Endometrial microvascular endothelial cells (primary cell): ENCODE measurements around the gene TNP2. TPM values are rescaled to one million over a fixed set of nuclear protein-coding genes. Genes with fewer than 3 reads are reported as not detected.
"Not testable (repeated sequence)": the region's sequence is repeated elsewhere in the genome, so short reads cannot be mapped to it uniquely, and the experiment has no call there.

ENCODE experiments used
- in situ Hi-C: cut with HindIII; loops from 2 replicates; pipeline ENCODE4 v1.10.0; 2017; ENCODE audit warnings: low sequenced_read_pairs, low pct_unique_long_range_greater_than_20kb; ENCODE audit errors: inconsistent ontology term
- total RNA-seq: library from RNA; depleted of rRNA; stranded (reverse); fragments of >200 nt; gene quantifications from one replicate; pipeline ENCODE4 v1.2.3, GENCODE V29; 2015; ENCODE audit errors: inconsistent ontology term

Gene TNP2
- total RNA-seq, 1 donor from 2014 or later = not detected

GRCh38 chr16:11301645-11302501 lies 32.7 kb upstream of the TNP2 start:
- in situ Hi-C loops = no loop called here

GRCh38 chr16:11300560-11300892 lies 31.4 kb upstream of the TNP2 start:
- in situ Hi-C loops = no loop called here

DNA sequence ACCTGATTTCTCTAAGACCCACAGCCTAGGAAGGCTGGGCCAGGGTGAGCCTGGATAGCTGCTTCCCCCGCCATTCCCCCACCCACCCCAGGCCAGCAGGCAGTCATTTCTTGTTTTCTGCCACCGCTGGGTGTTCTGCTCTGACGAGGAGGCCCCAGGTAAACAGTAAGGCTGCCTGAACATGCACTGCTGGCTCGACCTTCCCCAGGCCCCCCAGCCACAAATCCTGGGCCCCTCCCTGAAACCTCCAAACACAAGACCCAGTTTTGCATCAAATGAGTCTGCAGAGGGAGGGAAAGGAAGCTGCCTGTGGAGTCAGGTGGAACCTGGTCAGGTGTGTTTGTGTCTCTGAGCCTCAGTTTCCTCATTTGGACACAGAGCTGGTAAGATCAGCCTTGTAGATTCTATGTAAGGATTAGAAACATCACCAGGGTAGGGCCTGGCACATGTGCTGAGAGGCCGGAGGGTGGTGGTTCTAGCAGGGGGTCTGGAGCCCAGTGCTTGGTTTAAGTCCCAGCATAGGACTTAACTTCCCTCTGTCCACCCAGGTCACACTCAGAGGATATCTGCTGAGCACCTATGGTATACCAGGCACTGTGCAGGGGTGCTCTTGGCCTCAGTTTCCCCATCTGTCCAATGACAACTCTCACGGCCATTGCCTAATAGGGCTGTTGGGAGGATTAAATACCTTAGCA lies 30.9 kb upstream of the TNP2 start:
- in situ Hi-C loops = no loop called here

- in situ Hi-C loops = not testable (repeated sequence)
Observed at GRCh38 chr16:11298950-11299547, 29.9 kb upstream of the TNP2 start.

GRCh38 chr16:11298143-11298900 lies 29.2 kb upstream of the TNP2 start:
- in situ Hi-C loops = no loop called here

GRCh38 chr16:11297492-11298142 lies 28.5 kb upstream of the TNP2 start:
- in situ Hi-C loops = no loop called here

- in situ Hi-C loops = no loop called here
Observed at GRCh38 chr16:11296706-11297491, 27.8 kb upstream of the TNP2 start.

- in situ Hi-C loops = no loop called here
Observed at GRCh38 chr16:11296351-11296705, 27.2 kb upstream of the TNP2 start.

DNA sequence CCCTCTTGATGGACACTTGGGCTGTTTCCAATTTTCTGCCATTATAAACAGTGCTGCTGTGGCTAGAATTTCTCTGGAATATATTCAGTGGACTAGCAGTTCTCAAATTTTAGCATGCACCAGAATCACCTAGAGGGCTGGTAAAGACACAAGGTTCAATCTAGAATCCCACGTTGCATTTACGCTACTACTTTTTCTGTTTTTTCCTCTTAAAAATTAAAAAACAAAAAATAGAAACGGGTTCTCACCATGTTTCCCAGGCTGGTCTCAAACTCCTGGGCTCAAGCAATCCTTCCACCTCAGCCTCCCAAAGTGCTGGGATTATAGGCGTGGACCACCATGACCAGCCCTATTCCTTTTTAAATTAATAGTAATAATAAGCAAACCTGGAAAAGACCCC lies 26.5 kb upstream of the TNP2 start:
- in situ Hi-C loops = no loop called here

DNA sequence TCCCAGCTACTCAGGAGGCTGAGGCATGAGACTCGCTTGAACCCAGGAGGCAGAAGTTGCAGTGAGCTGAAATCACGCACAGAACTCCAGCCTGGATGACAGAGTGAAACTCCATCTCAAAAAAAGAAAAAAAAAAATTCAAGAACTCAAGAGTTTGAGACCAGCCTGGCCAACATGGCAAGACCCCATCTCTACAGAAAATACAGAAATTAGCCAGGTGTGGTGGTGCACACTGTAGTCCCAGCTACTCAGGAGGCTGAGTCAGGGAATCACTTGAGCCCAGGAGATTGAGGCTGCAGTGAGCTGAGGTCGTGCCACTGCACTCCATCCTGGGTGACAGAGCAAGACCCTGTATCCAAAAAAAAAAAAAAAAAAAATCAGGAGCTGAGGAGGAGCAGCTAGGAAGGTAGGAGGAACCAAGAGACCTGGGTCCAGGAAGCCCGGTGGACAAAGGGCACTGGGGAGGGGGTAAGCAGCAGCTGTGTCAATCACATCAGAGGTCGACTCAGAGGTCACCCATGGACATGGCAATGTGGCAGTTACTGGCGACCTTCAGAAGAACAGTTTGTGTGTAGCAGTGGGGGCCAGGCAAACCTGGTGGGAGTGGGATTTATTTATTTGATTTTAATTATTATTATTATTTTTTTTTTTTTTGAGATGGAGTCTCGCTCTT lies 23.1 kb upstream of the TNP2 start:
- in situ Hi-C loops = no loop called here

DNA sequence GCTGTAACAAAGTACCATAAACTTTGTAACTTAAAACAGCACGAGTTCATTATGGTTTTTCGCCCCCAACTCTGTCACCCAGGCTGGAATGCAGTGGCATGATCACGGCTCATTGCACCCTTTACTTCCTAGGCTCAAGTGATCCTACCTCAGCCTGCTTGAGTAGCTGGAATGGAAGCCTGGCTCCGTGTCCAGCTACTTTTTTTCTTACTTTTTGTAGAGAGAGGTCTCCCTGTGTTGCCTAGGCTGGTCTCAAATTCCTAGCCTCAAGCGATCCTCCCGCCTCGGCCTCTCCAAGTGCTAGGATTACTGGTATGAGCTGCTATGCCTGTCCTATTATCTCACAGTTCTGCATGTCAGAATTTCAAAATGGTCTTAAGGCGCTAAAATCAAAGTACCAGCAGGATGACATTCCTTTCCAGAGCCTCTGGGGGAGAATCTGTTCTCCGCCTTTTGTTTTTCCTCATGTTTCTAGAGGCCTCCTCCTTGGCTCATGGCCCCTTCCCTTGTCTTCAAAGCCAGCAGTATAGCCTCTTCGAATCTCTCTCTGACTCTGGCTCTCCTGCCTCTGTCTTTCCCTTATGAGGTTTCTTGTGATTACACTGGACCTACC lies 22.1 kb upstream of the TNP2 start:
- in situ Hi-C loops = no loop called here

GRCh38 chr16:11290102-11290893 lies 21.2 kb upstream of the TNP2 start:
- in situ Hi-C loops = no loop called here

GRCh38 chr16:11289696-11290095 lies 20.6 kb upstream of the TNP2 start:
- in situ Hi-C loops = not testable (repeated sequence)

DNA sequence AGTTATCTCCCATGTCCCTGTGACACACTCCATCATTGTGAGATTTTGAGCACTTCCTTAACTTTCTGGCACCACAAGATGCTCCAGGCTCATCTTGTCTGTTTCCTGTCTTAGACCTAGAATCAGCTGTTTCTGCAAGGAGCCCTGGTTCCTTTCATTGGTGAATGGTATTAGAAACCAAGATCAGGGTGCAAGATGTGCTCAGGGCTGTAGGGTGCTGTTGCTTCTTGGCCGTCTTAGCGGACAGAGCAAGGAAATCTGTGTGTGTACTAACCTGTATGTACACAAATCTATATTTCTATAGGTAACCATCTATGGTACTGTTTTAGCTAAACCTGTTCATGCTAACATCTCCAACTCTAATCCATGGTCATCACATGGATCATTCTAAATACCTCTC lies 20.1 kb upstream of the TNP2 start:
- in situ Hi-C loops = no loop called here

DNA sequence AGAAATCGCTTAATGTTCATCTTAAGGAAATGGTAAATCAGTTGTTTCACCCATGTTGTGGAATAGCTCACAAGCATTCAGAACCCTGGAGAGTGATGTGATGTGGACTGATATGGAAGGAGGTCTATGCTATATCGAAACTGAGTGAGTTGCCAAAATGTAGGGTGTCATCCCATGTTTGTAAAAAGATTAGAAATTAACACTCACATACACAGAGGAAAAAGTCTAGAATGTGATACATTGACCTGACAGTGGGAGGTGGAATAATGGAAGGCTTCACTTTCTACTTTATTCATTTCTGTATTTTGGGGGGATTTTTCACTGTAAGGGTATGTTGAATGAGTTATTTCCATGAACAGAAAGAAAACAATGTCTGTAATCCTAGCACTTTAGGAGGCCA lies 16.7 kb upstream of the TNP2 start:
- in situ Hi-C loops = no loop called here

DNA sequence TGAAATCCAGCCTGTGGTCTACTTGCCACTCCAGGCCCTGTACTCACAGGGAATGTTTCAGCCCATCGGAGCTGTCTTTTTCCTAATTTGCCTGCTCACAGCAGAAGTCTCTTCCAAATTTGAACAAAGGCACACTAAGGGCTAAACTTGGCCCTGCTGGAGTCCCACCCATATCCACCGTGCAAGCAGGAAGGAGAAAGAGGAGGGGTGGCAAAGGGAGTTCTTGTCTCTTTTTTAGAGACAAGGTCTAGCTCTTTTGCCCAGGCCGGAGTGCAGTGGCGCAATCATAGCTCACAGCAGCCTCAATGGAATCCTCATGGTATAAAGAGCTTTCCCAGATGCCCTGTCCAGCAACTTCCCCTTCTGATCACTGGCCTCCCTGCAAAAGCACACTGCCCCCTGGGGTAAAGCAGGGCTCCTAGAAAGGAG lies 14.7 kb upstream of the TNP2 start:
- in situ Hi-C loops = no loop called here
